ENCODE results near the gene NEU4. TPM values are rescaled to one million over a fixed set of nuclear protein-coding genes. Genes with fewer than 3 reads are reported as not detected.
A peak's percentile ranks its signal among the peaks of the same experiment; 100 is the strongest.

The NEU4 gene
- total and polyA plus RNA-seq, 9 of the 15 experiments (the other 6 are each of a cell fraction or from before 2014, with no cell fraction given) = 0.01 to 0.40 TPM; not detected in 7

- no peaks in the 10 kb centered on the region for H3K9me1 ChIP-seq (ENCODE audit: control insufficient read depth, insufficient read depth, low read length)
- no peak for FAIRE-seq
- H3K79me2 ChIP-seq (ENCODE audit: control insufficient read depth, insufficient read depth, low read length) = no peaks in the 10 kb centered on the region
- ChIA-PET CTCF (ENCODE audit: low intra/inter-chr PET ratio) (no interaction called here), POLR2A (interaction anchor here (0.7 kb wide), 1 partner anchor 21 kb away, joined by 3 read pairs; no protein-coding TSS in a partner anchor)
- DNase-seq (ENCODE audit: extremely low read depth in 1 of 4, low spot score in 3 of 4) = no peak
- BruUV-seq (replicated peaks) = no TSS peak
- no peak overlapping the region for H3K4me3 ChIP-seq
- no peaks in the 10 kb centered on the region for H3K9me3 ChIP-seq (replicated peaks; ENCODE audit: control insufficient read depth, insufficient read depth, low read depth, low read length)
- no peaks in the 10 kb centered on the region for H3K27me3 ChIP-seq (ENCODE audit: control insufficient read depth in 2 of 2, insufficient read depth in 2 of 2, low read length in 2 of 2)
- H3K4me1 ChIP-seq (replicated peaks in 1 of 2; ENCODE audit: control insufficient read depth in 2 of 2, insufficient read depth in 2 of 2, low read length in 2 of 2) = peaks cover 6 to 18% of the 10 kb centered on the region in 2 experiments; a peak in 4 of 5 replicates
- intact Hi-C loops (cut with micrococcal nuclease) = no loop called here
- no peaks in the 10 kb centered on the region for H3K36me3 ChIP-seq (ENCODE audit: control insufficient read depth, insufficient read depth, low read length)
- H3K4me2 ChIP-seq (ENCODE audit: insufficient read depth, low read length) = no peak overlapping the region
- TF ChIP-seq ZNF24 (IDR thresholded peaks at IDR 0.05) = no peak
- TF ChIP-seq CHD2 (IDR thresholded peaks at IDR 0.05; ENCODE audit: low read depth, low read length) = peak; percentile 75
- no peak for TF ChIP-seq HEY1 (CRISPR knock-in tag; IDR thresholded peaks at IDR 0.05; ENCODE audit: borderline replicate concordance)
- 0 out of 2 replicates have a peak, but pooled peaks have one; percentile 16 for TF ChIP-seq CHAMP1 (IDR thresholded peaks at IDR 0.05)
- TF ChIP-seq, protein P1, sequence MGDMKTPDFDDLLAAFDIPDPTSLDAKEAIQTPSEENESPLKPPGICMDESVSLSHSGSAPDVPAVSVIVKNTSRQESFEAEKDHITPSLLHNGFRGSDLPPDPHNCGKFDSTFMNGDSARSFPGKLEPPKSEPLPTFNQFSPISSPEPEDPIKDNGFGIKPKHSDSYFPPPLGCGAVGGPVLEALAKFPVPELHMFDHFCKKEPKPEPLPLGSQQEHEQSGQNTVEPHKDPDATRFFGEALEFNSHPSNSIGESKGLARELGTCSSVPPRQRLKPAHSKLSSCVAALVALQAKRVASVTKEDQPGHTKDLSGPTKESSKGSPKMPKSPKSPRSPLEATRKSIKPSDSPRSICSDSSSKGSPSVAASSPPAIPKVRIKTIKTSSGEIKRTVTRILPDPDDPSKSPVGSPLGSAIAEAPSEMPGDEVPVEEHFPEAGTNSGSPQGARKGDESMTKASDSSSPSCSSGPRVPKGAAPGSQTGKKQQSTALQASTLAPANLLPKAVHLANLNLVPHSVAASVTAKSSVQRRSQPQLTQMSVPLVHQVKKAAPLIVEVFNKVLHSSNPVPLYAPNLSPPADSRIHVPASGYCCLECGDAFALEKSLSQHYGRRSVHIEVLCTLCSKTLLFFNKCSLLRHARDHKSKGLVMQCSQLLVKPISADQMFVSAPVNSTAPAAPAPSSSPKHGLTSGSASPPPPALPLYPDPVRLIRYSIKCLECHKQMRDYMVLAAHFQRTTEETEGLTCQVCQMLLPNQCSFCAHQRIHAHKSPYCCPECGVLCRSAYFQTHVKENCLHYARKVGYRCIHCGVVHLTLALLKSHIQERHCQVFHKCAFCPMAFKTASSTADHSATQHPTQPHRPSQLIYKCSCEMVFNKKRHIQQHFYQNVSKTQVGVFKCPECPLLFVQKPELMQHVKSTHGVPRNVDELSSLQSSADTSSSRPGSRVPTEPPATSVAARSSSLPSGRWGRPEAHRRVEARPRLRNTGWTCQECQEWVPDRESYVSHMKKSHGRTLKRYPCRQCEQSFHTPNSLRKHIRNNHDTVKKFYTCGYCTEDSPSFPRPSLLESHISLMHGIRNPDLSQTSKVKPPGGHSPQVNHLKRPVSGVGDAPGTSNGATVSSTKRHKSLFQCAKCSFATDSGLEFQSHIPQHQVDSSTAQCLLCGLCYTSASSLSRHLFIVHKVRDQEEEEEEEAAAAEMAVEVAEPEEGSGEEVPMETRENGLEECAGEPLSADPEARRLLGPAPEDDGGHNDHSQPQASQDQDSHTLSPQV (IDR thresholded peaks at IDR 0.05) = no peak
- no peak for TF ChIP-seq ETV6 (IDR thresholded peaks at IDR 0.05; ENCODE audit: borderline replicate concordance in 1 of 2, low read depth in 2 of 2, low read length in 1 of 2)
- no peak for TF ChIP-seq ETV6 (CRISPR knock-in tag; IDR thresholded peaks at IDR 0.05; ENCODE audit: borderline replicate concordance)
- TF ChIP-seq CC2D1A (IDR thresholded peaks at IDR 0.05) = peak; percentile 59; the same call in 1 of the 2 replicates
- 37% methylated on average over 13 of the region's 13 CpGs for WGBS (ENCODE audit: insufficient coverage, low coverage, missing lambda C conversion rate)
- H3K9ac ChIP-seq (ENCODE audit: insufficient read depth in 1 of 2, low read depth in 2 of 2, low read length in 2 of 2) = no peak overlapping the region
- no peak overlapping the region for H3K27ac ChIP-seq (ENCODE audit: extremely low read depth, low read depth, low read length)
- in situ Hi-C loops (cut with MboI) = no loop called here
- no peaks in the 10 kb centered on the region for H4K20me1 ChIP-seq (replicated peaks; ENCODE audit: control insufficient read depth, insufficient read depth, low read length)
- no peak for ATAC-seq
- H2AFZ ChIP-seq (ENCODE audit: low read depth, low read length) = peak overlapping the region; percentile 8; the same call in 1 of the 2 replicates
Measured at GRCh38 chr2:241837197-241837965, 28.4 kb downstream of the NEU4 start.

Data from K562 (cell line).